Activated T-helper 2 cell treated with anti-CD3 and anti-CD28 coated beads, Interferon-gamma antibody, Interleukin-2, Interleukin-4, amounts not matched to agents 10 μg/mL and 5 μg/mL and 100 μg/mL, durations not matched to agents 14 hours and 24 hours and 36 hours (primary cell): ENCODE measurements around the gene CABLES1. TPM values are rescaled to one million over a fixed set of nuclear protein-coding genes. Genes with fewer than 3 reads are reported as not detected.
A peak's percentile ranks its signal among the peaks of the same experiment; 100 is the strongest.
"Not testable (repeated sequence)": the region's sequence is repeated elsewhere in the genome, so short reads cannot be mapped to it uniquely, and the experiment has no call there.

Source experiments
- DNase-seq: peaks from one replicate; pipeline ENCODE4 v3.0.0; 2021; ENCODE audit warnings: low spot score
- H3K27ac Mint-ChIP-seq: one replicate; pipeline ENCODE4 v1.8.0; 2021; ENCODE audit warnings: mixed read lengths
- H3K27me3 Mint-ChIP-seq: one replicate; pipeline ENCODE4 v1.8.0; 2021; ENCODE audit warnings: low read depth, mixed read lengths
- H3K36me3 Mint-ChIP-seq: one replicate; pipeline ENCODE4 v1.8.0; 2021; ENCODE audit warnings: low read depth, mixed read lengths
- H3K4me1 Mint-ChIP-seq: one replicate; pipeline ENCODE4 v1.8.0; 2021; ENCODE audit warnings: low read depth, mixed read lengths
- H3K4me3 Mint-ChIP-seq: one replicate; pipeline ENCODE4 v1.8.0; 2021; ENCODE audit warnings: low read depth, mild to moderate bottlenecking, moderate library complexity, mixed read lengths
- H3K9me3 Mint-ChIP-seq: one replicate; pipeline ENCODE4 v1.8.0; 2021; ENCODE audit warnings: mixed read lengths
- intact Hi-C: fragments of 100-400 bp; cut with micrococcal nuclease; formaldehyde crosslinking; loops from one replicate; pipeline ENCODE4 v1.15.1; 2023
- total RNA-seq: library from RNA; stranded (reverse); gene quantifications from 2 replicates; pipeline ENCODE4 v1.2.3, GENCODE V29; 2022

The CABLES1 gene
- total RNA-seq, 1 donor from 2014 or later = 27.4 TPM

DNA sequence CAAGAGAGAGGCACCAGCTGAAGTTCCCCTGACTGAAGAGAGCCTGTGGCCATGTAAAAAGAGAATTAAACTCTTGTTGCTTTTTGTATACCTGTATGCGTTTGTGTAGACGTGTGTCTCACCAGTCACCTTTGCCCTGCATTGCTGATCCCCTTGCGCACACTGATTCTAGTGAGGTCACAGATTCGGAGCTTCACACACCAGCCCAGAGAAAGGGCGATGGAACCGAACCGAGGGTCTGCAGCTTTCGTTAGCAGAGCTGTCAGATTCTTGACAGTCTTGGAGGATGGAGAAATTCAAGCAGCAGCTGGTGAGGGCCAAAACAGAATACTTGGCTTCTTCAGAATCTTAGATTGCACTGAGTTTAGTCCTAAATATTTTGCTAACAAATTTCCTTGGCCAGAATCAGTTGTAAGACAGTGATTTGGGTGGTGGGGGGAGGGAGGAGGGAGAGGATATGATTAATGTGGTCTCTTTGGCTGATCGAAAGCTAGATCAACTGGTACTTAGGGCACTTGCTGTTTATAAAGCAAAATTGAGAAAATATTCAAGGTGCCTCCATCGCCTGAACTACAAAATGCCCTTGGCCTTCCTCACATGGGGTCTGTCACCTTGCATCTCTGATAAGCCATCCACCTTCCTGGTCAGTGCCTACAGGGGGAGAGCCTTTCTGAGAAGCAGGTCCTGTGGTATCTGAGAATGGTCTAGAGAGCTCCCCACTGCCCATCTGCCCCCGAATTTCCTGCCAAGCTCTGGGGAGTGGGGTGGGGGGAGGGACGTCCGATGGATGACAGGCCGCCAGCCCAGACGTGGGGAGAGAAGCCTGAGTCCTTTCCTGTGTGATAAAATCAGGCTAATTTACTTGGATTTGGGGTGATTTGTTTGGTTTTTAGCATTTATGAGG is 123.5 kb downstream of the CABLES1 start:
- H3K27ac Mint-ChIP-seq = peak overlapping the region; percentile 36
- H3K4me1 Mint-ChIP-seq = peaks cover 40% of the 10 kb centered on the region
- no peaks in the 10 kb centered on the region for H3K27me3 Mint-ChIP-seq
- DNase-seq = no peak
- H3K36me3 Mint-ChIP-seq = peaks cover 44% of the 10 kb centered on the region
- no peaks in the 10 kb centered on the region for H3K9me3 Mint-ChIP-seq
- H3K4me3 Mint-ChIP-seq = peak overlapping the region; percentile 7
- intact Hi-C loops = loop anchor here (2.0 kb wide), 1 partner anchor 26 kb away; no protein-coding TSS in a partner anchor

DNA sequence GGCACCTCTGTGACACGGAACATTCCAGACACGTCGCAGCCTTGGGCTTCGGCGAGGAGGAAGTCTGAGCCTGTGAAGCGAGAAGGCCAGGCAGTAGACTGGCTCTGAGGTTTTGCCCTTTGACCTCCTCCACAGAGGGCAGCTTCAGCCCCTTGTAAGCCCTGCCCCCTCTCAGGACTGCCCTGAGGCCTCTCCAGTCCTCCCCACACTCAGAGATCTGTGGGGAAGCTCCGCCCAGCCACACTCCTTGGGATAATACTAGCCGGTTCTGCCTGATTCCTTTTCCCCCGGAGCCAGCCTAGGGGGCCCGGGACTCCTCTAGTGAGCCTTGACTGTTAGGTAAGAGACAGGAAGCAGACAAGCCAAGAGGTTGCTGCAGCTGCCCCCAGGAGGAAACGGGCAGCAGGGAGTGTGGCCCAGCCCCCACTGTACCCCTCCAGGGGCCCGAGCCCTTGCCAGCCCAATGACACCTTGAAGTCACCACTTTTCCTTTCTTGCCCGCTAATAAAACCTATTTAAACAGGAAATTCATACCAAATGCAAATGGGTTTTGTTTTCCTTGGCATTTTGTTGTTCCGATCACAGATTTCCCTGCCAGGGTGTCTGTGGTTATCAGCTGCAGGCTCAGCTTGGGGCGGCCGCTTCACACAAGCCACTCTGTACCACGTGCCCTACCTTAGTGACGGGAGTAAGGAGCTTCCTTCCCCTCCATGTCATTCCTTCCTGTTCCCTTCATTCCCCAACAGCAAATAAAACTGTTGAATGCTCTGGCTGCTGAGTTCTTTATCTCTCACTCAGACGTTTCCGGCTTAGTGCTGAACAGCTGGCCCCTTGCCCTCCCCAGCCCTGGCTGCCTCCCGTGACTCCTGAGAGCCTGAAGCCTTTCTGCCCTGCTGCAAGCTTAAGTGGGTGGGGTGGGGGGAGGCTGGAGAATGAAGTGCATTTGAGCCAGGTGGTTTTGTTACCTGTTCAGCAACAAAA is 124.7 kb downstream of the CABLES1 start:
- no peaks in the 10 kb centered on the region for H3K9me3 Mint-ChIP-seq
- no peaks in the 10 kb centered on the region for H3K27me3 Mint-ChIP-seq
- H3K4me1 Mint-ChIP-seq = peaks cover 40% of the 10 kb centered on the region
- peak overlapping the region; percentile 27 for H3K4me3 Mint-ChIP-seq
- peaks cover 33% of the 10 kb centered on the region for H3K36me3 Mint-ChIP-seq
- intact Hi-C loops = loop anchor here (2.0 kb wide), 1 partner anchor 25 kb away; no protein-coding TSS in a partner anchor
- no peak for DNase-seq
- peak overlapping the region; percentile 58 for H3K27ac Mint-ChIP-seq

DNA sequence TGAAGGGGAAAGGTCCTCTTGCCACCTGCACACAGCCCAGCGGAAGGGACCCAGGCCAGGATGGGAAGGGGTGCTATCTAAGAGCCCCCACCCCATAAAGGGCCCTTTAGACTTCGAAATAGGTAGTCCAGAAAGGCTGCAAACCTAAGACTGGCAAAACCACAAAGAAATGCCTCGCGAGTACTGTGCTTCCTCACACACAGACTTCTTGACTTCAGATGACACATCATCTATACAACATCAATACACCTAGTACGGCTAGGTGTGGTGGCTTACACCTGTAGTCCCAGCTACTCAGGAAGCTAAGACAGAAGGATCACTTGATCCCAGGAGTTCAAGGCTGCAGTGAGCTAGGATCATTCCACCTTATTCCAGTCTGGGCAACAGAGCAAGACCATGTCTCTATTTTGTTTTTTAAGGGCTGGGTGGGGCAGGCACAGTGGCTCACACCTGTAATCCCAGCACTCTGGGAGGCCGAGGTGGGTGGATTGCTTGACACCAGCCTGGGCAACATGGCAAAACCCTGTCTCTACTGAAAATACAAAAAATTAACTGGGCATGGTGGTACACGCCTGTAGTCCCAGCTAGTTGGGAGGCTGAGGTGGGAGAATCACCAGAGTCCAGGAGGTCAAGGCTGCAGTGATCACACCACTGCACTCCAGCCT is 125.8 kb downstream of the CABLES1 start:
- Mint-ChIP-seq H3K27ac (no peak overlapping the region), H3K4me3 (no peak overlapping the region), H3K27me3 (no peaks in the 10 kb centered on the region), H3K36me3 (peaks cover 30% of the 10 kb centered on the region), H3K4me1 (peaks cover 40% of the 10 kb centered on the region), H3K9me3 (no peaks in the 10 kb centered on the region)
- no peak for DNase-seq
- intact Hi-C loops = no loop called here

DNA sequence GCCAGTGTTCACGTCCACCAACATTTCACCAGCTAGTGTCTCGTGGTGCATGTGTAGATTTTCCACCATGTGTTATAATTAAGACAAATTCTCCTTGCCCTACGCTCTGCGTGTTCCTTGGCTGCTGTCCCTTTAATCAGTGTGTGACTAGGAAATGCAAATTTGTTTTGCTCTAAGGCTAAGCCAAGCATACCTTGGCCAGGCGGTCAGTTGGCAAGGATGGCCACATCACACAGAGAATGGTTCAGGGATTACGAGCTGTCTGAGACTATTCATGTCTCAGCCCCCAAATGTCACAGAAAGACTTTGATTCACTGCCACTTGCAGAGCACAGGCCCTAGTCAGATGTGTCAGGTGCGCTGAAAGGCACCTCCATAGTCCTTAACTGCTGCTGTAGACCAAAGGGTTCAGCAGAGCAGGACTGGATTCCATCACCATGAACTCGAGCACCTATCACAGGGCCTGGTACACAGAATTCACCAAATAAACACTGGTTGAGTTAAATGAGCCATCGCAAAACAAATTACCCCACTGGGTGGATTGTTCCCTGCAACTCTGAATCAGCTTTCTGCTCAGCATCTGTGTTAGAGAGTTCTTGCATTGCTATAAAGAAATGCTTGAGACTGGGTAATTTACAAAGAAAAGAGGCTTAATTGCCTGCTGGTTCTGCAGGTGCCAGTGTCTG is 128.4 kb downstream of the CABLES1 start:
- Mint-ChIP-seq H3K36me3 (peaks cover 10% of the 10 kb centered on the region), H3K4me1 (peaks cover 40% of the 10 kb centered on the region), H3K9me3 (peaks cover 8% of the 10 kb centered on the region), H3K27me3 (no peaks in the 10 kb centered on the region), H3K4me3 (no peak overlapping the region), H3K27ac (no peak overlapping the region)
- DNase-seq = no peak
- intact Hi-C loops = no loop called here

DNA sequence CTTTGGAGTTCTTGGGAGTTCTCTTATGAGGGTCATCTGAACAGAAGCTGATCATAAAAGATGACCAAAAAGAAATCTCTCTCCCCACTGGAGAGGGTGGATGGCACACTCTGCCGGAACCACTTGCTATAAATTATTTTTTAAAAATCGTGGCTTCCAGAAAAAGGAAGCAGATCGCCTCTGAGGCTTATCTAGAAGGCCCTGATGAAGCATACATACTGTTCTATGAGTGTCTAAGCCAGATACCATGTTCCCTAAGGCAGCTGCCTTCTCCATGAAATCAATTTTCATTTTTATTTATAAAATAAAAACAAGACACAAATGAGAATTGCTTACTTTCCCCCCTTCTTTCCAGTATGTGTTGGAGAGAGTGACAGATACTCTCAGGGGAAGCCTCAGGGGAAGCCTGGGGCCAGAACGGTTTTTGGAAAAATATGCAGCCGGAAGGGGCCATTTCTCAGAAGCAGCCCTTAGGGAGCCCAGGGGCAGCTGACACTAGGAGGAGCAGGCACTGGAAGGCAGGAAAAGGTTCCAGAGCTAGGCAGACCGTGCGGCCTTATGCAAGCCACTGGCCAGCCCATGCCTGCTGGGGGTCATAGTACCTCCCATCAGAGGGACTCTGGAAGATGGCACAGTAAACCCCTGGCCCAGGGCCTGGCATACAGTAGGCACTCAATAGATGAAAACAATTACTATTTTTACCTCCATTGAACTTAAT is 130.6 kb downstream of the CABLES1 start:
- no peak for DNase-seq
- Mint-ChIP-seq H3K36me3 (peaks cover 18% of the 10 kb centered on the region), H3K27me3 (no peaks in the 10 kb centered on the region), H3K4me3 (no peak overlapping the region), H3K9me3 (peaks cover 22% of the 10 kb centered on the region), H3K27ac (no peak overlapping the region), H3K4me1 (peaks cover 24% of the 10 kb centered on the region)
- intact Hi-C loops = no loop called here

DNA sequence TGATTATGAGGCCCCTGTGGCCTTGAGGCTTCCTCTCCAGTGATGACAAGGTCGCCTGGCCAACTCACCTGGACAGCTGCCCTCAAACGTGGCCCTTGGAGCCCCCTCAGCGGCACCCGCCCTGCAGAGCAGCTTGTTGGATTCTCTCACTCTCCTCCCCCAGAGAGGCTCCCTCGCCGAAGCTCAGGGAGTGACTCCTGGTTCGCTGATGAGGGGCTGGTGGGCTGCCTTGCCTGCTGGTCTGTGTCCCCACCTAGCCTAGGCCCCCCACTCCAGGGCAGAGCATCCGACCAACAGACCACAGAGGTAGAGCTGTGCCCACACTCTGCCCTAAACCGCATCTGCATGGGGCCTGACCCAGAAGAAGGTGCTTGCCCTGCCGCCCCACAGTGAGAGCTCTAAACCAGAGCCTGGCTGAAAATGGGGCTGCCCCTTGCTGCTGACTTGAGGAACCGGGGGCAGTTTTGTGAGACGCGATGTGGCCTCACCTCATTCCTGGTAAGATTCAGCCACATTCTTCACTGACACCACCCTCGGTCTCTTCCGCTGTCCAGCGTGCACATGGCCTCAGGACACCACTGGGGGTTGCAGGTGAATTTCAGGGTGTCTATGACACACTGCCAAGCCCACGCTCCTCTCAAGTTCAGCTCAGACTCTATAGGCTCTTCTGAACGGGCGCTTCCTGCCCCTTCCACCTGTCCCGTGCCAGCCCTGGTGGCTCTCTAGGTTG is 131.6 kb downstream of the CABLES1 start:
- peaks cover 18% of the 10 kb centered on the region for H3K36me3 Mint-ChIP-seq
- H3K9me3 Mint-ChIP-seq = peaks cover 27% of the 10 kb centered on the region
- no peak overlapping the region for H3K27ac Mint-ChIP-seq
- no peaks in the 10 kb centered on the region for H3K27me3 Mint-ChIP-seq
- intact Hi-C loops = no loop called here
- H3K4me1 Mint-ChIP-seq = peaks cover 21% of the 10 kb centered on the region
- no peak for DNase-seq
- no peak overlapping the region for H3K4me3 Mint-ChIP-seq

DNA sequence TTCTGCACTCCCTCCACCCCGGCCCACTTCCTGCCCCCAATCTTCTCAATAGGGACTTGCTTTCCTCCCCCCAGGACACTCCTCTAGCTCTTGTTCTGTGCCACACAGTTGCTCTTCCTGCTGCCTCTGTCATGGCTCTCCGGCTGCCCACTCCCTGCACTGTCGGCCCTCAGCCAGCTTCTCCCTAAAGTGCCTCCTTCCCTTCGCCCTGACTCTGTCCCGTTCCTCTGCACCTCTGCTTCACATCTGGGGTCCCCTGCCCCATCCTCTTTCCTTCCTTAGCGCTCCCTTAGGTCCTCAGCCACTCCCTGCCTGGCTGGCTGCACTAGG is 132.1 kb downstream of the CABLES1 start:
- Mint-ChIP-seq H3K9me3 (peaks cover 27% of the 10 kb centered on the region), H3K4me1 (peaks cover 21% of the 10 kb centered on the region), H3K27ac (no peak overlapping the region), H3K36me3 (peaks cover 18% of the 10 kb centered on the region), H3K4me3 (no peak overlapping the region), H3K27me3 (no peaks in the 10 kb centered on the region)
- no peak for DNase-seq
- intact Hi-C loops = no loop called here

DNA sequence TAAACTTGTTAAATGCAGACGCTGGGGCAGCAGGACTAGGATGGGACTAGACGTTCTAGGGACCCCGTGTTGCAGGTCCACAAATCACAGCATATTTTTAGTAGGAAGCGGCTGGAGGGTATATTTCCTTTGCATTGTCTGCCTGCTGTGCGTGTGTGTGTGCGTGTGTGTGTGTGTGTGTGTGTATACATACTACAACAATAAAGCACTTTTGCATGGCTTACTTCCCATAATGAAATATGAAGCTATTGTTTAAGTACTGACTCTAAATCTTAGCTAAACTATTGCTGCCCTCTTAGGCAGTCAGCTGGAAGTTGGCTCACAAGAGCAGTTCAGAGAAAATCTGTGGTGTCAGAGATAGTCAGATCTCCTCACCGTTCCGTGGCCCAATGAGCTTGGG is 133.4 kb downstream of the CABLES1 start:
- no peak for DNase-seq
- H3K4me3 Mint-ChIP-seq = no peak overlapping the region
- H3K9me3 Mint-ChIP-seq = peaks cover 27% of the 10 kb centered on the region
- no peaks in the 10 kb centered on the region for H3K27me3 Mint-ChIP-seq
- intact Hi-C loops = no loop called here
- no peak overlapping the region for H3K27ac Mint-ChIP-seq
- H3K36me3 Mint-ChIP-seq = peaks cover 18% of the 10 kb centered on the region
- H3K4me1 Mint-ChIP-seq = peaks cover 21% of the 10 kb centered on the region

DNA sequence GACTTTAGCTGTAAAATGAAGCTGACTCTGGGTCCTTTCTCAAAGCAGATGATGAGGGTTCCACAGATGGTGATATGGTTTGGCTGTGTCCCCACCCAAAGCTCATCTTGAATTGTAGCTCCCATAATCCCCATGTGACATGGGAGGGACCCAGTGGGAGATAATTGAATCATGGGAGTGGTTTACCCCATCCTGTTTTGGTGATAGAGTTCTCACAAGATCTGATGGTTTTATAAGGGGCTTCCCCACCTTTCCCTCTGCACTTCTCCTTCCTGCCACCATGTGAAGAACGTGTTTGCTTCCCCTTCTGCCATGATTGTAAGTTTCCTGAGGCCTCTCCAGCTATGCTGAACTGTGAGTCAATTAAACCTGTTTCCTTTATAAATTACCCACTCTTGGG is 133.8 kb downstream of the CABLES1 start:
- peak overlapping the region; percentile 18 for H3K27ac Mint-ChIP-seq
- intact Hi-C loops, H3K27me3 Mint-ChIP-seq, H3K4me3 Mint-ChIP-seq, DNase-seq: not testable (repeated sequence)
- H3K36me3 Mint-ChIP-seq = peaks cover 18% of the 10 kb centered on the region
- peaks cover 27% of the 10 kb centered on the region for H3K9me3 Mint-ChIP-seq
- peaks cover 21% of the 10 kb centered on the region for H3K4me1 Mint-ChIP-seq

DNA sequence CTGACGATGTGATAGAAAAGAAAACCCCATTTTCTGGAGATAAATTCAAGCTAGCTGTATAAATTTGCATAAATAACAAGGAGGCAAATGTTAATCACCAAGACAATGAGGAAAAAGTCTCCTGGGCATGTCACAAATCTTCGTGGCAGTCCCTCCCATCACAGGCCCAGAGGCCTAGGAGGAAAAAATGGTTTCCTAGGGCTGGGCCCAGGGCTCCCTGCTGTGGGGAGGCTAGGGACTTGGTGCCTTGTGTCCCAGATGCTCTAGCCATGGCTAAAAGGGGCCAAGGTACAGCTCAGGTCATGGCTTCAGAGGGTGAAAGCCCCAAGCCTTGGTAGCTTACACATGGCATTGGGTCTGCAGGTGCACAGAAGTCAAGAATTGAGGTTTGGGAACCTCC is 134.6 kb downstream of the CABLES1 start:
- no peak for DNase-seq
- H3K9me3 Mint-ChIP-seq = peaks cover 27% of the 10 kb centered on the region
- no peaks in the 10 kb centered on the region for H3K27me3 Mint-ChIP-seq
- peaks cover 18% of the 10 kb centered on the region for H3K36me3 Mint-ChIP-seq
- H3K4me3 Mint-ChIP-seq = no peak overlapping the region
- intact Hi-C loops = no loop called here
- peaks cover 21% of the 10 kb centered on the region for H3K4me1 Mint-ChIP-seq
- H3K27ac Mint-ChIP-seq = no peak overlapping the region

DNA sequence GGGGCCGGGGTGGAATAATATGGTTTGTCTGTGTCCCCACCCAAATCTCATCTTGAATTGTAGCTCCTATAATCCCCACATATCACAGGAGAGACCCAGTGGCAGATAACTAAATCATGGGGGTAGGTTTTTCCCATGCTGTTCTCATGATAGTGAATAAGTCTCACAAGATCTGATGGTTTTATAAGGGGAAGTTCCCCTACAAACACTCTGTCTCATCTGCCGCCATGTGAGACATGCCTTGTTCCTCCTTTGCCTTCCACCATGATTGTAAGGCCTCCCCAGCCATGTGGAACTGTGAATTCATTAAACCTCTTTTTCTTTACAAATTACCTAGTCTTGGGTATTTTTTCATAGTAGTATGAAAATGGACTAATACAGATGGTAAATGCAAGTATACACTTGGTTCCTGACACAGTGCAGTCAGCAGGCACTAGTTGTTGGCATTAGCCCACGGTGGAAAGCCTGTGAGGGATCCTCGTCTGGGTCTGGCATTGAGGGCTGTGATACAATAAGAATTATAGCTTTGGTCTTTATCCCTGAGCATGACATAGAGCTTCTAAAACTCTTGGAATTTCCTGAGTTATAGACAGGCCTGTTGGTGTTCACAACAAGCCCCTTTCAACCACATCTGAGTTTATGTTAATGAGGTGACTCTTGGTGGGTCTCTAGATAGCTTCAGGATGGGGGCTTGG is 135.8 kb downstream of the CABLES1 start:
- intact Hi-C loops = no loop called here
- Mint-ChIP-seq H3K27ac (no peak overlapping the region), H3K27me3 (no peaks in the 10 kb centered on the region), H3K9me3 (peaks cover 27% of the 10 kb centered on the region), H3K36me3 (peaks cover 23% of the 10 kb centered on the region), H3K4me3 (no peak overlapping the region), H3K4me1 (peaks cover 21% of the 10 kb centered on the region)
- DNase-seq = no peak
